Choroid plexus epithelial cell (primary cell): ENCODE measurements around the gene EPB41L1.

Source experiments
- DNase-seq: peaks from one replicate; pipeline ENCODE4 v3.0.0-alpha.2; 2010; ENCODE audit warnings: low read depth
- H3K4me3 ChIP-seq: 2 replicates; pipeline ENCODE4 v1.5.1; 2011; ENCODE audit warnings: low read depth, mild to moderate bottlenecking, control low read depth, low read length, moderate library complexity
- TF ChIP-seq, protein P1 (sequence below): conservative IDR thresholded peaks from 2 replicates; pipeline ENCODE4 v1.5.1; 2011; ENCODE audit warnings: low read depth, mild to moderate bottlenecking, control low read depth, inconsistent platforms, low read length, moderate library complexity

Gene EPB41L1

DNA sequence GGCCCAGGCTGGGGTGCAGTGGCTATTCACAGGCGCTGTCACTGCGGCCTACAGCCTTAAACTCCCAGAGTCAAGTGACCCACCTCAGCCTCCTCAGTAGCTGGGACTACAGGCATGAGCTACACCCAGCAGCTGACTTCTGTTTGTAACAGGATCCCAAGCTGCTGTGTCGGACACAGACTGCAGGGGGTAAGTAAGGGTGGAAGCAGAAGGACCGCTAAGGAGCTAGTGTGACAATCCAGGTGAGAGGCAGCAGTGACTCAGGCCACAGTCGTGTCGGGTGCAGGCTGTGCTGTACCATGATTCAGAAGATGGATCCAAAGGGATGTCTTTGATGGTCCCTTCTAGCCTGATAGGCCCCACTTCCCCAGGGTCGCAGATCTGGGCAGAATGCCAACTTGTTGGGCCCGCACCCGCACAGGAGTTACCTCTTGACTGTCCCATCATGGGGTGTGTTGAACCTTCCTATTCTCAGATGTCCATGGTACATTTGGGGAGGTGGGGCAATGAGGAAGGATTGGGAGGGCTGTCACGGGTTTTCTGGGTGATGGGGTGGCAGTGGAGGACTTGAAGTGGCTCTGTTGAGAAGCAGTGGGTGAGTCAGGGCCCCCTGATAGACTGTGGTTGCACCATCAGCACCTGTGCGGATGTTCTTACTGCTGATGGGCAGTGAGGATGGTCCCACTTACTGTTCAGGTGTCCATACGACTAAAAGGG, 107.0 kb downstream of the EPB41L1 start:
- TF ChIP-seq, protein P1, sequence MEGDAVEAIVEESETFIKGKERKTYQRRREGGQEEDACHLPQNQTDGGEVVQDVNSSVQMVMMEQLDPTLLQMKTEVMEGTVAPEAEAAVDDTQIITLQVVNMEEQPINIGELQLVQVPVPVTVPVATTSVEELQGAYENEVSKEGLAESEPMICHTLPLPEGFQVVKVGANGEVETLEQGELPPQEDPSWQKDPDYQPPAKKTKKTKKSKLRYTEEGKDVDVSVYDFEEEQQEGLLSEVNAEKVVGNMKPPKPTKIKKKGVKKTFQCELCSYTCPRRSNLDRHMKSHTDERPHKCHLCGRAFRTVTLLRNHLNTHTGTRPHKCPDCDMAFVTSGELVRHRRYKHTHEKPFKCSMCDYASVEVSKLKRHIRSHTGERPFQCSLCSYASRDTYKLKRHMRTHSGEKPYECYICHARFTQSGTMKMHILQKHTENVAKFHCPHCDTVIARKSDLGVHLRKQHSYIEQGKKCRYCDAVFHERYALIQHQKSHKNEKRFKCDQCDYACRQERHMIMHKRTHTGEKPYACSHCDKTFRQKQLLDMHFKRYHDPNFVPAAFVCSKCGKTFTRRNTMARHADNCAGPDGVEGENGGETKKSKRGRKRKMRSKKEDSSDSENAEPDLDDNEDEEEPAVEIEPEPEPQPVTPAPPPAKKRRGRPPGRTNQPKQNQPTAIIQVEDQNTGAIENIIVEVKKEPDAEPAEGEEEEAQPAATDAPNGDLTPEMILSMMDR, result no peak

DNA sequence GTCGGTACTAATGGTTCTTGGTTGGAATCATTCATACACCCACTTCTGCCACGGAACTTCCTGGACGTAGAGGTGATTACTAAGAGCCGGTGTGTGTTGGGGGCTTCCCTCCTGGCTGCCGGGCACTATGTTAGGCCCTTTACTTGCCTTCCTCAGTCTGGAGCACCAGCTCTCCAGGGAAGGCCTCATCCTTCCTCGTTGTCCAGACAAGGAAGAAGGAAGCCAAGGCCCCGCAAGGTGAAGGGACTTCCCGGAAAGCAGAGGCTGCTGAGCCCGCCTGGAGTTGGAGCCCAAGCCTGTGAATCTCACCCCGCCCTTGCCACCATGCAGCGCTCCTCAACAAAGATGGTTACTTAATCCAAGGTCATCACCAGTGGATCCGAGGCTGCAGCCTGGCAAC, 107.9 kb downstream of the EPB41L1 start:
- H3K4me3 ChIP-seq, result no peak overlapping the region
- TF ChIP-seq, protein P1, result no peak
- no peak for DNase-seq

More for the DNA sequence above, 107.0 kb downstream of the EPB41L1 start:
- H3K4me3 ChIP-seq, result no peak overlapping the region
- no peak for DNase-seq

DNA sequence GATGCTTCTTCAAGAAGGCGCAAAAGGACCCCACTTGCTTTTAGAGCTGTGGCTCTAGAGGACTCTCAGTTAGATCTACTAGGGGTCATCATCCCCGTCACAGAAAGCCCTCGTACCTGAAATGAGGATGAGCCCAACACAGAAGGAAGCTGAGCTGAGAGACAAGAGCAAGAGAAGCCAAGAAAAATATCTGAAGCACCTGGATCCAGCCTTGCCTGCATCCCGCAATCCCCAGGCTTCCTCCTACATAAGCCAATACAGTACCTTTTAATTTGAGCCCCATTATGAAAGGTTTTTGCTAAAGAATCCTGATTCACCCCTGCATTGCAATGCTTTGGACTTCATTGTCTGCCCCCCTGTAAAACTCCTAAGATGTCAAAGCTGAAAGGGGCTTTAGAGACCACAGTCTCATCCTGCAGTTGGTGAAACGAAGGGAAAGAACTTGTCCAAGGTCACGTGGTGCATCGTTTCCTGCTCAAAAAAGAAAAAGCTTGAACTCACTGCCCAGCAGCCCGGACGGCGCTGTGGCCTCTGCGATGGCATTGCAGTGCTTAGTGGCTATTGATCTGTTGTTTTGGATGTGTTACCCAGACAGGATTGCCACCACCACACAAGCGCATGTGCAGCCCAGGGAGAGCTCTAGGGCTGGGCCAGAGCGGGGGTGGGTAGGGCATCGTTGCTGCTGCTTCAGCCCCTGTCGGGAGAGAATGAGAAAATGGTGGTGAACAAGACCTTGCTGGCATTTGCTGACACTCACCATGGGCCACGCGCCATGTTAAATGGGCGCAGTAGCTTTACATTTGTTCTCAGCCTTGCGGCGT, 110.1 kb downstream of the EPB41L1 start:
- TF ChIP-seq, protein P1, result no peak
- DNase-seq, result no peak
- no peak overlapping the region for H3K4me3 ChIP-seq

DNA sequence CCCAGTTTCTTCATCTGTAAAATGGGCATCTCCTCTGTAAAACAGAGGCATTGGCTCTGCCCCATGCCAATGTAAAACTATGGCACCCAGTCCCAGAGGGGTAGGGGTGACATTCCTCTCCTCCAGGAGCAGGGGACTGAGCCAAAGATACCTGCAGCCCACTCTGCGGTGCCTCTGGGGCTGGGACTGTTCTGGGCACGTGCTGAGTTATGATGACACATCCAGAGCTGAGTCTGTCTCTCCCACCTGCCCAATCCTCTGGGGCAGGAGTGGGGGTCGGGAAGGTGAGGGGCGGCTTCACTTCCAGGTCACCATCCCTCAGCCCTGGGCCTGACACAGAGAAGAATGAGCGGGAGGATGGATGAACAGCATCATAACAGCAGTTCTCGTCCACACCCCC, 111.6 kb downstream of the EPB41L1 start:
- H3K4me3 ChIP-seq, result no peak overlapping the region
- TF ChIP-seq, protein P1, result no peak
- DNase-seq, result no peak

DNA sequence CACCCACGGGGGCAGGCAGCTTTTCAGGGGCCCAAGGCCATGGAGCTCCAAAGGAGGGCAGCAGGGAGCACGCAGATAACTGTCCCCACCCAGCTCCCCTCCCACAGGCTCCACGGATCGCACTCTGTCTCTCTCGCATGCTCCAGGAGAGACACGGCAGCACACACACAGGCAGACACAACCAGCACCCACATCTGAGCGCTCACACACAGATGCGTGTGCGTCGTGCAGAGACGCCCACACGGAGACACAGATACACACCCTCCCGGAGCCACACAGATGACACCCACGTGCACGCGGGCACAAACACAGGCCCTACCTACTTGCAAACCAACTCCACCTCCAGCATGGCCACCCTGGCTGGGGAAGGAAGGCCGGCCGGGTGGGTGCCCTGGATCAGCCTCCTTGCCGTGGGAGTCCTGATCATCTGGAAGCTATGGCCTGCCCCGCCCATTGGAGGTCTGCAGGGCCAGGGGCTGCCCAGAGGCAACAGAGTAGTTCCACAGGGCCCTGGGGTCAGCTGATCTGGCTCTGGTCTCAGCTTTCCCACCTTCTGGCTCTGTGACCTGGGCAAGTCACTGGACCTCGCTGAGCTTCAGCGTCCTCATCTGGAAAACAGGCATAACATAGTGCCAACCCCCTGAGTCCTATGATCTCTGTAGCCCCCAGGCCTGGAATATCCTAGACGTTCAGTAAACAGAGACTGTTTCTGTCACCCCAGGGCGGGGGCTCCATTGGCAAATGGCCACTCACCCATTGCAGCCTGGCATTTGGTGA, 113.3 kb downstream of the EPB41L1 start:
- no peak overlapping the region for H3K4me3 ChIP-seq
- TF ChIP-seq, protein P1, result no peak
- no peak for DNase-seq

DNA sequence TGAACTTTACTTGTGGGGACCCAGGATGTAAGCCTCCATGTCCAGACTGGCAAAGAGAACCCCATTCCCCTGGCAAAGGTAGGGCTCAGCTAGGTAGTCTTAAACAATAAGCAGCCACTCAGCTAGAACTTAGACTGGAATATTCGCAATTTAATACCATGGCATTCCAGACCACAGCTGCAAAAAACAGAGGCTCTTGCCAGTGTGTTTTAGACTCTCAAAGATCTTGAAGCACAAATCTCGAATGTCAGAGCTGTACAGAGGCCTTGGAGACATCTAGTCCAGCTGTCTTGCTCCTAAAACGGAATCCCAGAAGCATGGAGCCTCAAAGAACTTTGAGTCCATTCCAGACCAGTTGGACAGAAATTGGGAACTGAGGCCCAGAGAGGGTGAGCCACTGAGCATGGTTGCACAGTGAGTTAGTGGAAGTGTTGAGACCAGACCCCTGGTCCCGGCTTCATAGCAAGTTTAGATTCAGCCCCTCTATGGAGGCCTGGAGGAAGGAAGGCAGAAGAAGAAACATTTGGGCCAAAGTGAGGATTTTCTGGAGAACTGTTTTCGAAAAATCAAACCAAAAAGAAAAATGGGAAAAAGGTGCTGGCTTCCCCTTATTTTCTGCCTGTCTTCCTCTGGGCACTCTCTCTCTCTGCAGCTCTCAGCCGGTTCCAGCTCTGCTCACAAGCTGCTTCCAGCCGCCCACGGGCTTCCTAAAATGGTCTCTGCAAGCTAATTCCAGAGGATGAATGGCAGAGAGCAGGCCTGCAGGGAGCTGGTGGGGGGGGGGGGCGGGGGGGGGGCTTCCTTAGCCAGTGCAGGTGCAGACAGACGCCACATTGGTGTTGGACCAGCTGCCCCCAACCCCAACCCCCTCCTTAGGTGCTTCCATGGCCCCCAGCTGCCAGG, 114.2 kb downstream of the EPB41L1 start:
- H3K4me3 ChIP-seq, result no peak overlapping the region
- TF ChIP-seq, protein P1, result no peak
- DNase-seq, result no peak
